Measurements from ENCODE around the gene WDR93.
"Not testable (repeated sequence)": the region's sequence is repeated elsewhere in the genome, so short reads cannot be mapped to it uniquely, and the experiment has no call there.

DNA sequence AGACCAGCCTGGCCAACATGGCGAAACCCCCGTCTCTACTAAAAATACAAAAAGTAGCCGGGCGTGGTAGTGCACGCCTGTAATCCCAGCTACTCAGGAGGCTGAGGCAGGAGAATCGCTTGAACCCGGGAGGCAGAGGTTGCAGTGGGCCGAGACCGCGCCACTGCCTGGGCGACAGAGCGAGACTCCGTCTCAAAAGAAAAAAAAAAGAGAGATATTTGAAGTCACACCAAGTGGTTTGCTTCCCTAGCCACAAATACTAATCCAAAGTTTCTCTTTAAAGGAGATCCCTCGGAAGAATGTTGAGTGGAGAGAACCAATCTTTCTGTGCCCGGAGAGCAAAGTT lies 708 bp upstream of the WDR93 start:
- TF ChIP-seq, protein P1, sequence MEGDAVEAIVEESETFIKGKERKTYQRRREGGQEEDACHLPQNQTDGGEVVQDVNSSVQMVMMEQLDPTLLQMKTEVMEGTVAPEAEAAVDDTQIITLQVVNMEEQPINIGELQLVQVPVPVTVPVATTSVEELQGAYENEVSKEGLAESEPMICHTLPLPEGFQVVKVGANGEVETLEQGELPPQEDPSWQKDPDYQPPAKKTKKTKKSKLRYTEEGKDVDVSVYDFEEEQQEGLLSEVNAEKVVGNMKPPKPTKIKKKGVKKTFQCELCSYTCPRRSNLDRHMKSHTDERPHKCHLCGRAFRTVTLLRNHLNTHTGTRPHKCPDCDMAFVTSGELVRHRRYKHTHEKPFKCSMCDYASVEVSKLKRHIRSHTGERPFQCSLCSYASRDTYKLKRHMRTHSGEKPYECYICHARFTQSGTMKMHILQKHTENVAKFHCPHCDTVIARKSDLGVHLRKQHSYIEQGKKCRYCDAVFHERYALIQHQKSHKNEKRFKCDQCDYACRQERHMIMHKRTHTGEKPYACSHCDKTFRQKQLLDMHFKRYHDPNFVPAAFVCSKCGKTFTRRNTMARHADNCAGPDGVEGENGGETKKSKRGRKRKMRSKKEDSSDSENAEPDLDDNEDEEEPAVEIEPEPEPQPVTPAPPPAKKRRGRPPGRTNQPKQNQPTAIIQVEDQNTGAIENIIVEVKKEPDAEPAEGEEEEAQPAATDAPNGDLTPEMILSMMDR (IDR thresholded peaks at IDR 0.05) = not testable (repeated sequence)
- not testable (repeated sequence) for TF ChIP-seq EZH2 (IDR thresholded peaks at IDR 0.05; ENCODE audit: borderline replicate concordance, insufficient read depth, low read depth, low read length, poor library complexity, severe bottlenecking)
